Esophagus muscularis mucosa (tissue), 4 donors: ENCODE results near the gene P4HTM. TPM values are rescaled to one million over a fixed set of nuclear protein-coding genes. Genes with fewer than 3 reads are reported as not detected.

Experiments used
- DNase-seq: peaks from one replicate; pipeline ENCODE4 v3.0.0-alpha.2; 2017; ENCODE audit errors: extremely low spot score
- H3K27ac ChIP-seq, 4 donors: fragments of 200-600 bp; sonication (generic); replicated peaks in 1 of 4; 1 replicate in 3 of 4; 2 replicates in 1 of 4; pipeline ENCODE4 v1.5.1; 2016 to 2019; ENCODE audit warnings: mild to moderate bottlenecking in 1 of 4
- H3K27me3 ChIP-seq, 4 donors: fragments of 200-600 bp; sonication (generic); one replicate each; pipeline versions ENCODE4 v1.5.1 to v1.6.0; 2016 to 2019
- H3K36me3 ChIP-seq, 4 donors: fragments of 200-600 bp; sonication (generic); one replicate each; pipeline ENCODE4 v1.5.1; 2016 to 2019
- H3K4me1 ChIP-seq, 4 donors: fragments of 200-600 bp; sonication (generic); one replicate each; pipeline ENCODE4 v1.5.1; 2016 to 2019
- H3K4me3 ChIP-seq, 4 donors: fragments of 200-600 bp; sonication (generic); 1 replicate in 2 of 4; 2 replicates in 2 of 4; pipeline ENCODE4 v1.5.1; 2016 to 2019; ENCODE audit warnings: mild to moderate bottlenecking in 4 of 4, moderate library complexity in 1 of 4
- H3K9me3 ChIP-seq, 4 donors: fragments of 200-600 bp; sonication (generic); 1 replicate in 3 of 4; 2 replicates in 1 of 4; pipeline ENCODE4 v1.5.1; 2016 to 2019
- EP300 ChIP-seq: sonication (generic); formaldehyde crosslinking; IDR thresholded peaks from one replicate; pipeline ENCODE4 v1.6.1; 2017; ENCODE audit warnings: antibody characterized with exemption
- POLR2A ChIP-seq: fragments of 450-650 bp; IDR thresholded peaks from one replicate; pipeline ENCODE4 v1.6.1; 2017; ENCODE audit warnings: antibody characterized with exemption, moderate library complexity, mild to moderate bottlenecking, low read depth
- POLR2AphosphoS5 ChIP-seq, 2 donors: sonication (generic); formaldehyde crosslinking; IDR thresholded peaks; one replicate each; pipeline ENCODE4 v1.6.1; 2017; ENCODE audit warnings: antibody characterized with exemption in 2 of 2
- WGBS: methylation state at CpG from one replicate; pipeline ENCODE4 v1.1.5; 2018; 5-methylcytosine and 5-hydroxymethylcytosine counted together
- intact Hi-C: fragments of 100-400 bp; cut with DNase I; formaldehyde crosslinking; loops from one replicate; pipeline ENCODE4 v1.15.1; 2023
- total RNA-seq, 4 donors: library from RNA; depleted of rRNA; stranded (reverse); fragments of >200 nt; gene quantifications; one replicate each; pipeline versions ENCODE4 v1.1.0 to v1.2.1, GENCODE V29; 2016
- TF ChIP-seq, protein P1 (sequence below), 3 experiments: fragments of 200-600 bp in 2 of 3; fragments of 450-650 bp in 1 of 3; sonication (generic) in 2 of 3; IDR thresholded peaks; one replicate each; pipeline ENCODE4 v1.5.1; 2017 to 2019; ENCODE audit warnings: antibody characterized with exemption in 3 of 3, mild to moderate bottlenecking in 2 of 3, moderate library complexity in 1 of 3

P4HTM gene
- total RNA-seq, 4 donors from 2014 or later, result 25.3 to 46.4 (median 35.2) TPM

DNA sequence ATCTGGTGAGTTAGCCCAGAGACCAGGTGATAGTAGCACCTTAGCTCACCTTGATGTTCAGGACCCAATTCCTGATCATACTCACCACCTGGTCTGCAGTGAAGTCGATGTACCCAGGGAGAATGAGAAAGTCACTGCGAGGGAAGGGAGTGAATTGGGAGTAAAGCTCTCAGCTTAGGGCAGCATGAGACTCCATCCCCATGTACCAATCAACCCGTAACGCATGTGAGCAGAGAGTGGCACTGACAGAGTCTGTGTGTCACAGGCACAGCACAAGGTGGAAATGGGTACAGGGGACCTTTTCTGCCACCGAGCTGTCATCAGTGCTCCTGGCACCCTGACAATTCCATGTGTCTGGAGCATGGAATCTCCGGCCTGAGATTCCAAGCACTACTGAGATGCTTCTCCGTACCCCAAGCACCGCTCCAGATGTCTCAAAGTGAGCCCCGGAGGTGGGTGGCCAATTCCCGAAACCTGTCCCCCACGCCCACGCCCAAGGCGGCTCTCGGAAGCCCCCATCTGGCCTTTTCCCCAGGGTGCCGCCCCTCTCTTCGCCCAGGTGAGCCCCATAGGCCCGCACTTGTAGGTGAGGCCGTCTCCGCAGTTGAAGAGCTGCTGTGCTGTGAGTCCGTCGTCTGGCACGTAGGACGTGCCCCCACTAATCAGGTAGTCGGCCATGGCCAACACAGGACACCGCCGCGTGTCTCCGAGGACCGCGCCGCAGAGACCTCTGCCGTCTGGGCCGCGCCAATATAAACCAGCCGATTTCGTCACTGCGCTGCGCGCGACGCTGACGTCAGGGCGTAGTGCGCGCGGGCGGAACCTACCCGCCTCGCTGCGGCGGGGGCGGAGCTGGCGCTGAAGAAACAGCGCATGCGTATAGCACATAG is 38.9 kb downstream of the P4HTM start, which contains the start of gene IMPDH2:
Gene IMPDH2, minus strand, starts transcription at position 726 of the 890 bp plus-strand sequence. Its CDS starts 48 bp downstream, at position 678.
- Histone ChIP-seq H3K4me3 (peak within 1 kb of the TSS; percentile 61 to 84 (median 70)), H3K36me3 (peaks cover 30 to 82% (median 75%) of the 10 kb centered on the region in 4 donors), H3K9me3 (no peaks in the 10 kb centered on the region), H3K27me3 (no peaks in the 10 kb centered on the region), H3K4me1 (peaks cover 19 to 45% (median 35%) of the 10 kb centered on the region in 4 donors), H3K27ac (peak within 1 kb of the TSS; percentile 93 to 98 (median 94))
- intact Hi-C loops, result no loop called here
- DNase-seq, result peak; percentile 98
- no peak for TF ChIP-seq EP300
- peak; percentile 95 for TF ChIP-seq POLR2A
- peak; percentile 99 to 100 for TF ChIP-seq POLR2AphosphoS5 (IDR thresholded peaks at IDR 0.05)
- TF ChIP-seq, protein P1, sequence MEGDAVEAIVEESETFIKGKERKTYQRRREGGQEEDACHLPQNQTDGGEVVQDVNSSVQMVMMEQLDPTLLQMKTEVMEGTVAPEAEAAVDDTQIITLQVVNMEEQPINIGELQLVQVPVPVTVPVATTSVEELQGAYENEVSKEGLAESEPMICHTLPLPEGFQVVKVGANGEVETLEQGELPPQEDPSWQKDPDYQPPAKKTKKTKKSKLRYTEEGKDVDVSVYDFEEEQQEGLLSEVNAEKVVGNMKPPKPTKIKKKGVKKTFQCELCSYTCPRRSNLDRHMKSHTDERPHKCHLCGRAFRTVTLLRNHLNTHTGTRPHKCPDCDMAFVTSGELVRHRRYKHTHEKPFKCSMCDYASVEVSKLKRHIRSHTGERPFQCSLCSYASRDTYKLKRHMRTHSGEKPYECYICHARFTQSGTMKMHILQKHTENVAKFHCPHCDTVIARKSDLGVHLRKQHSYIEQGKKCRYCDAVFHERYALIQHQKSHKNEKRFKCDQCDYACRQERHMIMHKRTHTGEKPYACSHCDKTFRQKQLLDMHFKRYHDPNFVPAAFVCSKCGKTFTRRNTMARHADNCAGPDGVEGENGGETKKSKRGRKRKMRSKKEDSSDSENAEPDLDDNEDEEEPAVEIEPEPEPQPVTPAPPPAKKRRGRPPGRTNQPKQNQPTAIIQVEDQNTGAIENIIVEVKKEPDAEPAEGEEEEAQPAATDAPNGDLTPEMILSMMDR (IDR thresholded peaks at IDR 0.05), result peak in 1 of 3 experiments; percentile 38
- WGBS, result 6% methylated on average over 12 of the region's 55 CpGs

DNA sequence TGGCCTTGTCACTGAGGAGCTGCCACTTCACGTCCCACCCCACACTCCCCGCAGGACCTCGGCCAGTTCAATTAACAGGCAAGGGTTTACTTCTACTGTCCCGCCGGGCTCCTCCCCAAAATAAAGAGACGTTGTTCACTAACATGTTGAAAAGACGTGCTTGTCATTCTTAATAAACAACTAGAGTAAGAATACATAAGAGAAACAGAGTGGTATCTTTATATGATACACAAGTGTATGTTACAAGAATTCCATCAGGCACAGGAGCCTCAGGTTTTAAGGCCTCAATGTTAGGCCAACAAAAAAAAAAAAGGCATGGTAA is 39.5 kb downstream of the P4HTM start:
- 3% methylated on average over 7 of the region's 7 CpGs for WGBS
- intact Hi-C loops, result no loop called here

DNA sequence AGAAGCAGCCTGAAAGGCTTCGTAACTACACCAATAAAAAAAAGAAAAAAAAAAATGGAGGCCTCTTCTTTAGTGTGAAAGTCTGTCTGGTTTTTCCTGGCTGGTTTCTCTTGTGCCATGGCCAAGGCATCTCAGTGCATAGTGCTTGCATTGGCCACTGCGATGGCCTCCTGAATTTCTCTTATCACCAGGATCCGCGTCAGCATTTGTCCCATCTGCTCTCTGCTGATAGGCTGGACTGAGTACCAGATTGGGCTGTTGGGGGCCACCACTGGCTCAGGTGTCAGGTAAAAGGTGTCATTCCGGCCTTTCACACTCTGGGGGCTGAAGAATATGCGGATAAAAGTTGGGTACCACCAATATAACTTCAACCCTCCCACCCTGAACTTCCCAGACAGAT is 40.3 kb downstream of the P4HTM start:
- Histone ChIP-seq H3K4me1 (peaks cover 13 to 38% (median 26%) of the 10 kb centered on the region in 4 donors), H3K4me3 (no peak overlapping the region), H3K27ac (peak overlapping the region; percentile 93 to 98 (median 94)), H3K36me3 (peaks cover 26 to 81% (median 72%) of the 10 kb centered on the region in 4 donors), H3K9me3 (no peaks in the 10 kb centered on the region), H3K27me3 (no peaks in the 10 kb centered on the region)
- no peak for DNase-seq
- intact Hi-C loops, result loop anchor here (5.0 kb wide), 1 partner anchor 62 kb away; the partner anchor contains the start of gene QRICH1
- TF ChIP-seq, protein P1 (IDR thresholded peaks at IDR 0.05), result no peak
- TF ChIP-seq EP300 (no peak), POLR2AphosphoS5 (IDR thresholded peaks at IDR 0.05) (no peak), POLR2A (no peak)
- WGBS, result 86% methylated on average over 6 of the region's 6 CpGs

More for the DNA sequence above, 39.5 kb downstream of the P4HTM start:
- DNase-seq, result no peak
- Histone ChIP-seq H3K36me3 (peaks cover 28 to 81% (median 72%) of the 10 kb centered on the region in 4 donors), H3K9me3 (no peaks in the 10 kb centered on the region), H3K27me3 (no peaks in the 10 kb centered on the region), H3K4me1 (peaks cover 18 to 43% (median 32%) of the 10 kb centered on the region in 4 donors), H3K4me3 (peak overlapping the region; percentile 61 to 84 (median 70)), H3K27ac (peak overlapping the region; percentile 93 to 98 (median 94))
- TF ChIP-seq, protein P1 (IDR thresholded peaks at IDR 0.05), result no peak
- TF ChIP-seq EP300 (no peak), POLR2A (no peak), POLR2AphosphoS5 (IDR thresholded peaks at IDR 0.05) (no peak)

DNA sequence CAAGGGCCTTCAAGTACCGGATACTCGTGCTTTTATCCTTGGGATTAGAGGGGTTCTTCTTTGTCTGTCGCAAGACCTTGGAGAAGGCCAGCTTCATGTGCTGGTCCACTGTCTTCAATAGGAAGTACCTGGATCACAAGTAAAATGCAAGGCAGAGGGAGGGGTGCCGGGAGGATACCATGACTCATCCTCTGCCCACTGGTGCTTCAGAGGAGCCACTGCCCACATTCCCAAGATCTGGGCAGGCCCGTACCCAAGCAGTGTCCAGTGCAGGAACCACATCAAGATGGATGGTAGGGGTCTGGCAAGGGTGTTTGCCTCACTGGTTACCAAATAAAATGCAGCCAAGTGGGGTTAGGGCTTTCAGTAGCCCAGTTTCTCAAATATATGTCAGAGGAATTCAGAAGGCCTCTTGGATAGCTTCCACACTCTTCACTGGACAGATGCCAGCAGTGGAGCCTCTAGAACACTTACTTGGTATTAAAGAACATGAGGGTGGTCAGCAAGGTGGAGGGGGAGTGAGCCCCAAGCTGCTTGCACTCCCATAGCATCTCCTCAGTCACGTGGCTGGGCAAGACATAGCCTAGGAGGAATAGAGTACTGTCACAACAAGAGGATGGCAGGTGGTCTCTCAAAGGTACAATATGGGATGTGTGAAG is 42.7 kb downstream of the P4HTM start:
- 87% methylated on average over 5 of the region's 6 CpGs for WGBS
- H3K36me3 ChIP-seq, result peaks cover 32 to 81% (median 75%) of the 10 kb centered on the region in 4 donors
- intact Hi-C loops, result loop anchor here (5.0 kb wide), 1 partner anchor 60 kb away; the partner anchor contains the start of gene QRICH1

More for the DNA sequence above, 42.7 kb downstream of the P4HTM start:
- no peaks in the 10 kb centered on the region for H3K9me3 ChIP-seq
- no peaks in the 10 kb centered on the region for H3K27me3 ChIP-seq
- no peak for DNase-seq
- H3K4me3 ChIP-seq, result no peak overlapping the region
- TF ChIP-seq EP300, result no peak
- TF ChIP-seq, protein P1 (IDR thresholded peaks at IDR 0.05), result no peak
- TF ChIP-seq POLR2AphosphoS5 (IDR thresholded peaks at IDR 0.05), result no peak
- no peak for TF ChIP-seq POLR2A
- H3K27ac ChIP-seq, result no peak overlapping the region
- peaks cover 12 to 25% (median 14%) of the 10 kb centered on the region in 4 donors for H3K4me1 ChIP-seq
